ENCODE results near the gene C19orf25. TPM values are rescaled to one million over a fixed set of nuclear protein-coding genes. Genes with fewer than 3 reads are reported as not detected.

The C19orf25 gene
- total RNA-seq, 1 donor, result 30.0 TPM

GRCh38 chr19:1514986-1515721, 36.1 kb upstream of the C19orf25 start:
- no peaks in the 10 kb centered on the region for H3K9me3 ChIP-seq (ENCODE audit: low read depth, low read length)
- H3K4me2 ChIP-seq (ENCODE audit: insufficient read depth, low read length), result no peak overlapping the region
- no peaks in the 10 kb centered on the region for H3K4me1 ChIP-seq (ENCODE audit: insufficient read depth, low read length)
- no peaks in the 10 kb centered on the region for H4K20me1 ChIP-seq (ENCODE audit: insufficient read depth, low read length)
- DNase-seq (ENCODE audit: insufficient read length, low spot score, missing footprints), result peak; percentile 87
- no peak overlapping the region for H3K27ac ChIP-seq (ENCODE audit: low read depth, low read length)
- no peak for TF ChIP-seq CTCF (IDR thresholded peaks at IDR 0.05; ENCODE audit: extremely low read depth, low read depth, low read length)
- no peaks in the 10 kb centered on the region for H3K79me2 ChIP-seq (ENCODE audit: insufficient read depth, low read length)
- peaks cover 21% of the 10 kb centered on the region for H3K27me3 ChIP-seq (ENCODE audit: insufficient read depth, low read length)
- H3K4me3 ChIP-seq (ENCODE audit: insufficient read depth, low read length), result no peak overlapping the region
- H2AFZ ChIP-seq (ENCODE audit: low read length), result no peak overlapping the region
- H3K36me3 ChIP-seq (ENCODE audit: insufficient read depth, low read length), result no peaks in the 10 kb centered on the region

GRCh38 chr19:1514295-1514661, 35.3 kb upstream of the C19orf25 start:
- no peak for TF ChIP-seq CTCF (IDR thresholded peaks at IDR 0.05; ENCODE audit: extremely low read depth, low read depth, low read length)
- no peaks in the 10 kb centered on the region for H3K9me3 ChIP-seq (ENCODE audit: low read depth, low read length)

GRCh38 chr19:1513499-1514294, 34.7 kb upstream of the C19orf25 start:
- Histone ChIP-seq H4K20me1 (ENCODE audit: insufficient read depth, low read length) (no peaks in the 10 kb centered on the region), H3K27me3 (ENCODE audit: insufficient read depth, low read length) (peaks cover 26% of the 10 kb centered on the region), H3K4me2 (ENCODE audit: insufficient read depth, low read length) (peak overlapping the region; percentile 39), H3K4me1 (ENCODE audit: insufficient read depth, low read length) (no peaks in the 10 kb centered on the region), H3K36me3 (ENCODE audit: insufficient read depth, low read length) (no peaks in the 10 kb centered on the region), H3K79me2 (ENCODE audit: insufficient read depth, low read length) (no peaks in the 10 kb centered on the region), H2AFZ (ENCODE audit: low read length) (no peak overlapping the region), H3K27ac (ENCODE audit: low read depth, low read length) (no peak overlapping the region), H3K9me3 (ENCODE audit: low read depth, low read length) (peaks cover under 1% of the 10 kb centered on the region), H3K4me3 (ENCODE audit: insufficient read depth, low read length) (peak overlapping the region; percentile 53)
- TF ChIP-seq CTCF (IDR thresholded peaks at IDR 0.05; ENCODE audit: extremely low read depth, low read depth, low read length), result peak; percentile 56
- peak; percentile 96 for DNase-seq (ENCODE audit: insufficient read length, low spot score, missing footprints)

More at GRCh38 chr19:1514295-1514661, 35.3 kb upstream of the C19orf25 start:
- DNase-seq (ENCODE audit: insufficient read length, low spot score, missing footprints), result no peak
- Histone ChIP-seq H3K27me3 (ENCODE audit: insufficient read depth, low read length) (peaks cover 26% of the 10 kb centered on the region), H4K20me1 (ENCODE audit: insufficient read depth, low read length) (no peaks in the 10 kb centered on the region), H3K27ac (ENCODE audit: low read depth, low read length) (no peak overlapping the region), H3K4me2 (ENCODE audit: insufficient read depth, low read length) (no peak overlapping the region), H3K79me2 (ENCODE audit: insufficient read depth, low read length) (no peaks in the 10 kb centered on the region), H3K4me3 (ENCODE audit: insufficient read depth, low read length) (no peak overlapping the region), H2AFZ (ENCODE audit: low read length) (no peak overlapping the region), H3K36me3 (ENCODE audit: insufficient read depth, low read length) (no peaks in the 10 kb centered on the region), H3K4me1 (ENCODE audit: insufficient read depth, low read length) (no peaks in the 10 kb centered on the region)
